Measurements from ENCODE around the gene HTT. TPM values are rescaled to one million over a fixed set of nuclear protein-coding genes. Genes with fewer than 3 reads are reported as not detected.
"Not testable (repeated sequence)": the region's sequence is repeated elsewhere in the genome, so short reads cannot be mapped to it uniquely, and the experiment has no call there.

HTT gene
- total RNA-seq, 1 experiment from 2014 or later = 6.4 TPM

DNA sequence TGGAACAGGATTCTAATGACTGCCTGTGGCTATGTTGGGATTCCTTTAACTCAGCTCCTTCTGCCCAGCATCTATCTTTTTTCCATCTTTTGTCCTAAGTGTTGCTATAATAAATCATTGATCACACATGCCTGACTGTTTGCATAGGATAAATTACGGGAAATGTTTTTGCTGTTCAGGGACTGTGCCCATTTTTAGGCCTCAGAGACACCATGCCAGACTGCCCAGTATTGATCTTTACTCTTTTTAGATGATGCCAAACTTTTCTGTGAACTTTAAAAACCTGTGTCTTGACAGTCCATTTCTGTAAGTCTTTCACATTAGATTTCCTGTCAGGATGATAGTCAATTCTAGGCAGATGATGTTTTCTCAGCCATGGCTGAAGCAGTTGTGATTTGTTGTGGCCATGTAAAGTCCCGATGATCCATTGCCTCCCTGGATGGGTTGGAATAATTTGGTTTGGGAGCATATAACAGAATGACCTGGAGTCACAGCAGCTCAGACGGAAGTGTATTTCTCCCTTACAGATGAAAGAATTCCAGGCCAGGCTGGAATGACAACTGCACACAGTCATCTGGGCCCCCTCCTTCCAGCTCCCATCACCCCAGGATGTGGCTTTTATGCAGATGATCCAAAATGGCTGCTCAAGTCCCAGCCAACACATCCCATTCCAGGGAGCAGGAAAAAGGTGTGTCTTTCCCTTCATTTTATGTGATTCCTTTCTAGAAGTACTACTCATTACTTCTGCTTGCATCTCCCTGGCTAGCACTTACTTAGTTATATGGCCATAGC is 3.6 kb upstream of the HTT start:
- DNase-seq = no peak
- Histone ChIP-seq H3K9me3 (no peaks in the 10 kb centered on the region), H3K36me3 (no peaks in the 10 kb centered on the region), H3K4me3 (no peak overlapping the region), H3K27me3 (no peaks in the 10 kb centered on the region)

- H3K27me3 ChIP-seq = no peaks in the 10 kb centered on the region
- H3K4me3 ChIP-seq = no peak overlapping the region
- H3K9me3 ChIP-seq = no peaks in the 10 kb centered on the region
- peak; percentile 54 for DNase-seq
- no peaks in the 10 kb centered on the region for H3K36me3 ChIP-seq
Measured at GRCh38 chr4:3071811-3072210, 2.7 kb upstream of the HTT start.

DNA sequence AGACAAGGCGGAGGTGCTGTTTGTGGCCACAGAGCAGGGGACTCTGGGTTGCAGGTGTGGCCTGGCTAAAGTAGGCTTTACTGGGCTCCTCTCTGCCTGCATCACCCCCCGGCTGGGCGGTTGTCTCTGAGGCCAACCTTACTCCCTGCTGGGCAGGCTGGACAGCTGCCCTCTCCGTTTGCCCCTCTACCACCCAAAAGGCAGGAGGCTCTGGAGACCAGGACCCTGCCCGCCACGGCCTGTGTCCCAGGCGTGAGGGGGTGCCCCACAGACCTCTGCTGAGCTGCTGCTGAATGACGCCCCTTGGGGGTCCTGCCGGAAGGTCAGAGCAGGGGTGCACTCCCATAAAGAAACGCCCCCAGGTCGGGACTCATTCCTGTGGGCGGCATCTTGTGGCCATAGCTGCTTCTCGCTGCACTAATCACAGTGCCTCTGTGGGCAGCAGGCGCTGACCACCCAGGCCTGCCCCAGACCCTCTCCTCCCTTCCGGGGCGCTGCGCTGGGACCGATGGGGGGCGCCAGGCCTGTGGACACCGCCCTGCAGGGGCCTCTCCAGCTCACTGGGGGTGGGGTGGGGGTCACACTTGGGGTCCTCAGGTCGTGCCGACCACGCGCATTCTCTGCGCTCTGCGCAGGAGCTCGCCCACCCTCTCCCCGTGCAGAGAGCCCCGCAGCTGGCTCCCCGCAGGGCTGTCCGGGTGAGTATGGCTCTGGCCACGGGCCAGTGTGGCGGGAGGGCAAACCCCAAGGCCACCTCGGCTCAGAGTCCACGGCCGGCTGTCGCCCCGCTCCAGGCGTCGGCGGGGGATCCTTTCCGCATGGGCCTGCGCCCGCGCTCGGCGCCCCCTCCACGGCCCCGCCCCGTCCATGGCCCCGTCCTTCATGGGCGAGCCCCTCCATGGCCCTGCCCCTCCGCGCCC is 1.1 kb upstream of the HTT start:
- Histone ChIP-seq H3K27me3 (no peaks in the 10 kb centered on the region), H3K4me3 (peak overlapping the region; percentile 53), H3K36me3 (no peaks in the 10 kb centered on the region), H3K9me3 (no peaks in the 10 kb centered on the region)
- DNase-seq = no peak

GRCh38 chr4:3074846-3075651 is 568 bp downstream of the HTT start:
- H3K9me3 ChIP-seq = no peaks in the 10 kb centered on the region
- peak; percentile 66 for DNase-seq

GRCh38 chr4:3075652-3075981 is 1.1 kb downstream of the HTT start:
- H3K36me3 ChIP-seq = no peaks in the 10 kb centered on the region
- H3K9me3 ChIP-seq = no peaks in the 10 kb centered on the region
- no peak for DNase-seq
- no peaks in the 10 kb centered on the region for H3K27me3 ChIP-seq
- H3K4me3 ChIP-seq = peak overlapping the region; percentile 91

More at GRCh38 chr4:3074846-3075651, 568 bp downstream of the HTT start:
- H3K27me3 ChIP-seq = no peaks in the 10 kb centered on the region
- H3K4me3 ChIP-seq = peak overlapping the region; percentile 91
- H3K36me3 ChIP-seq = no peaks in the 10 kb centered on the region

DNA sequence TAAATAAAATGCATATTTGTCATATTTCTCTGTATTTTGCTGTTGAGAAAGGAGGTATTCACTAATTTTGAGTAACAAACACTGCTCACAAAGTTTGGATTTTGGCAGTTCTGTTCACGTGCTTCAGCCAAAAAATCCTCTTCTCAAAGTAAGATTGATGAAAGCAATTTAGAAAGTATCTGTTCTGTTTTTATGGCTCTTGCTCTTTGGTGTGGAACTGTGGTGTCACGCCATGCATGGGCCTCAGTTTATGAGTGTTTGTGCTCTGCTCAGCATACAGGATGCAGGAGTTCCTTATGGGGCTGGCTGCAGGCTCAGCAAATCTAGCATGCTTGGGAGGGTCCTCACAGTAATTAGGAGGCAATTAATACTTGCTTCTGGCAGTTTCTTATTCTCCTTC is 3.3 kb downstream of the HTT start:
- no peak overlapping the region for H3K4me3 ChIP-seq
- H3K9me3 ChIP-seq = no peaks in the 10 kb centered on the region
- H3K27me3 ChIP-seq = no peaks in the 10 kb centered on the region
- no peak for DNase-seq
- H3K36me3 ChIP-seq = no peaks in the 10 kb centered on the region

DNA sequence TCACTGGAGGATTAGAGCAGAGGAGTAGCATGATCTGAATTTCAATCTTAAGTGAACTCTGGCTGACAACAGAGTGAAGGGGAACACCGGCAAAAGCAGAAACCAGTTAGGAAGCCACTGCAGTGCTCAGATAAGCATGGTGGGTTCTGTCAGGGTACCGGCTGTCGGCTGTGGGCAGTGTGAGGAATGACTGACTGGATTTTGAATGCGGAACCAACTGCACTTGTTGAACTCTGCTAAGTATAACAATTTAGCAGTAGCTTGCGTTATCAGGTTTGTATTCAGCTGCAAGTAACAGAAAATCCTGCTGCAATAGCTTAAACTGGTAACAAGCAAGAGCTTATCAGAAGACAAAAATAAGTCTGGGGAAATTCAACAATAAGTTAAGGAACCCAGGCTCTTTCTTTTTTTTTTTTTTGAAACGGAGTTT is 5.2 kb downstream of the HTT start:
- Histone ChIP-seq H3K9me3 (no peaks in the 10 kb centered on the region), H3K36me3 (no peaks in the 10 kb centered on the region), H3K27me3 (no peaks in the 10 kb centered on the region), H3K4me3 (no peak overlapping the region)
- no peak for DNase-seq

GRCh38 chr4:3082925-3083515 is 8.5 kb downstream of the HTT start:
- DNase-seq = no peak
- Histone ChIP-seq H3K27me3 (no peaks in the 10 kb centered on the region), H3K4me3 (no peak overlapping the region), H3K36me3 (peaks cover 4% of the 10 kb centered on the region; the same call in 1 of the 2 replicates), H3K9me3 (no peaks in the 10 kb centered on the region)

DNA sequence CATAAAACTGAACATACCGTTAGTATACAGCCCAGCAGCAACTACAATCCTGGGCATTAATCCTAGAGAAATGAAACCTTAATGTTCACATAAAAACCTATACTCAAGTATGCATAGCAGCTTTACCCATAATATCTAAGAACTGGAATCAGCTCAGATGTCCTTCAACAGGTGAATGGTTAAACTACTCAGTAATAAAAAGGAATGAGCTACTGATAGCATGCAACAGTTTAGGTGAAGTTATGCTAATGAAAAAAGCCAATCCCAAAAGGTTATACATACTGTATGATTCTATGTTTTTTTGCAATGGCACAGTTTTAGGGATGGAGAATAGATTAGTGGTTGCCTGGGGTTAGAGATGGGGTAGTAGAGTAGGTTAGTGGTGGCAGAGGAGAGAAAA is 9.3 kb downstream of the HTT start:
- Histone ChIP-seq H3K27me3 (no peaks in the 10 kb centered on the region), H3K4me3 (no peak overlapping the region), H3K36me3 (peaks cover 4% of the 10 kb centered on the region; the same call in 1 of the 2 replicates), H3K9me3 (no peaks in the 10 kb centered on the region)
- no peak for DNase-seq

- Histone ChIP-seq H3K4me3 (no peak overlapping the region), H3K27me3 (no peaks in the 10 kb centered on the region), H3K36me3 (peaks cover 6% of the 10 kb centered on the region), H3K9me3 (no peaks in the 10 kb centered on the region)
- DNase-seq = no peak
Measured at GRCh38 chr4:3085948-3086670, 11.6 kb downstream of the HTT start.

DNA sequence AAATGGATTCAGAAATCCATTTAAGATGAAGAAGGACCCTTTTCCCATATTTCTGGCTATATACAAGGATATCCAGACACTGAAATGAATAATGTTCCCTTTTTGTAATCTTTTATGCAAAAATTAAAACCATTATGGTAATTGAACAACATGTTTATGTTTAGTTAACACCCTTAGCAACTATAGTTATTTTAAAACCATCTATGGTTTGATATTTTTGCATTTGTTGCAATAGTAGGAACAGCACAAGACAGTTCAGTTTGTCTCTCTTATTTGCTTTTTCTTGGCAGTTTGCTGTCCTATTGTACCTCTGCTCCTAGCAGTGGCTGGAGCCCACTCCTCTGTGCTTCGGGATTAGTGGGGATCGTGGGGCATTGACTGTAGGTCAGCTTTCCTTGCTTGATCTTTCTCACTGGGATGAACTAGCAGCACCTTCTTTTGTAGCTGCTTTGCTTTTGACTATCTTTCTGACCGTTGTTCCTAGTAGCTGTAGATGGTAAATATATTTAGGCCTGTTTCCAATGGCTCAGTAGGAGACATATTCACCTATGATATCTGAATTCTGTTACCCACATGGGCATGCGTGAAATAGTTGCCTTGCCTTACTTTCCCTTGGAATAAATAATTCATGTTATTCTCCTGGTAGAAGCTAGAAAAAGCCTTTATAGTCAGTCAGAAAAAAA is 12.8 kb downstream of the HTT start:
- Histone ChIP-seq H3K36me3 (peaks cover 6% of the 10 kb centered on the region), H3K9me3 (no peaks in the 10 kb centered on the region), H3K27me3 (no peaks in the 10 kb centered on the region), H3K4me3 (no peak overlapping the region)
- DNase-seq = no peak

DNA sequence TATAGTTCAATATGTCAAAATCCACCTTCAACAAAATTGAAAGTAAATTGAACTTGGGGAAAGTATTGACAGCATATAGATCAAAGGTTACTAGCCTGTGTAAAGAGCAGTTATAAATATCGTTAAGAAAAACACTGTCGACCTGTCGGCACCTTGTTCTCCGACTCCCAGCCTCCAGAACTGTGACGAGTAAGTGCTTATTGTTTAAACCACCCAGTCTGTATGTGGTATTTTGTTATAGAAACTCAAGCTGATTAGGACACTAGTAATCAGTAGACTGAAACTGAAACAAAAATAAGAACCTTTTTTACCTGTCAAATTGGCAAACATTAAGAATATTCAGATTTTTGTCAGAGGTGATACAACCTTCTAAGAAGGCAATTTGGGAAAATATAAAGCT is 17.0 kb downstream of the HTT start:
- H3K27me3 ChIP-seq = no peaks in the 10 kb centered on the region
- H3K36me3 ChIP-seq = peaks cover 6% of the 10 kb centered on the region
- no peak for DNase-seq
- no peak overlapping the region for H3K4me3 ChIP-seq
- no peaks in the 10 kb centered on the region for H3K9me3 ChIP-seq

- not testable (repeated sequence) for H3K27me3 ChIP-seq, H3K36me3 ChIP-seq, H3K4me3 ChIP-seq, H3K9me3 ChIP-seq, DNase-seq
Measured at GRCh38 chr4:3094701-3095100, 20.2 kb downstream of the HTT start.

DNA sequence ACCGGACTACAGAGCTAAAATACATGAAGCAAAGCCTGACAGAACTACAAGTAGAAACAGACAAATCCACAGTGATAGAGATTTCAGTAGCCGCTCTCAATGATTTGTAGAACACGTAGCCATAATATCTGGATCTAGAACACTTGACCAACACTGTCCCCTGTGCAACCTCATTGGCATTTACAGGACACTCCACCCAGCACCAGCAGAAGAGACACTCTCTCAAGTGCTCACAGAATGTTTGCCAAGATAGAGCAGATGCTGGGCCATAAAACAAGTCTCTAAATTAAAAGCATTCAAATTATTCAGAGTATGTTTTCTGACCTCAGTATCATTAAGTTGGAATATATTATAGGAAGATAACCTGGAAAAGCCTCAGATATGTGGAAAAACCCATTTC is 21.7 kb downstream of the HTT start:
- no peaks in the 10 kb centered on the region for H3K36me3 ChIP-seq
- no peak overlapping the region for H3K4me3 ChIP-seq
- DNase-seq = no peak
- no peaks in the 10 kb centered on the region for H3K27me3 ChIP-seq
- no peaks in the 10 kb centered on the region for H3K9me3 ChIP-seq

- H3K36me3 ChIP-seq = no peaks in the 10 kb centered on the region
- no peak overlapping the region for H3K4me3 ChIP-seq
- no peaks in the 10 kb centered on the region for H3K27me3 ChIP-seq
- no peak for DNase-seq
- no peaks in the 10 kb centered on the region for H3K9me3 ChIP-seq
Measured at GRCh38 chr4:3098346-3098745, 23.9 kb downstream of the HTT start.

All from MG63 (cell line).